Neuronal stem cell (in vitro differentiated cells): Measurements from ENCODE around the gene IL13RA1.

Experiments
- DNase-seq: peaks from one replicate; pipeline ENCODE4 v3.0.0-alpha.2; 2013; ENCODE audit warnings: low spot score
- H2AFZ ChIP-seq: one replicate; pipeline ENCODE4 v1.6.1; 2013; ENCODE audit warnings: mild to moderate bottlenecking, low read length, inconsistent platforms
- H2AK5ac ChIP-seq: 2 replicates; pipeline ENCODE4 v1.6.1; 2013; ENCODE audit warnings: low read depth, mild to moderate bottlenecking, inconsistent platforms, low read length, moderate library complexity, mixed read lengths
- H2BK120ac ChIP-seq: 2 replicates; pipeline ENCODE4 v1.6.1; 2013; ENCODE audit warnings: low read depth, mild to moderate bottlenecking, inconsistent platforms, low read length, moderate library complexity, mixed read lengths
- H2BK12ac ChIP-seq: one replicate; pipeline ENCODE4 v1.6.1; 2013; ENCODE audit warnings: low read length, inconsistent platforms
- H2BK15ac ChIP-seq: 2 replicates; pipeline ENCODE4 v1.6.1; 2013; ENCODE audit warnings: mild to moderate bottlenecking, low read length, inconsistent platforms, mixed read lengths
- H2BK5ac ChIP-seq: one replicate; pipeline ENCODE4 v1.6.1; 2013; ENCODE audit warnings: inconsistent platforms, mild to moderate bottlenecking, low read length, moderate library complexity
- H3K14ac ChIP-seq: one replicate; pipeline ENCODE4 v1.6.1; 2013; ENCODE audit warnings: low read length, inconsistent platforms
- H3K18ac ChIP-seq: 2 replicates; pipeline ENCODE4 v1.6.1; 2013; ENCODE audit warnings: low read length, inconsistent platforms
- H3K23ac ChIP-seq: 2 replicates; pipeline ENCODE4 v1.6.1; 2013; ENCODE audit warnings: low read depth, mild to moderate bottlenecking, mixed read lengths, low read length, inconsistent platforms; ENCODE audit not compliant: poor library complexity
- H3K27ac ChIP-seq: replicated peaks from 3 replicates; pipeline ENCODE4 v1.5.1; 2013; ENCODE audit warnings: low read length, inconsistent platforms
- H3K27me3 ChIP-seq, 3 experiments: 2 replicates each; pipeline ENCODE4 v1.6.1; 2013; ENCODE audit warnings: low read length in 3 of 3, mild to moderate bottlenecking in 2 of 3, inconsistent platforms in 1 of 3, low read depth in 1 of 3, mixed read lengths in 1 of 3, moderate library complexity in 1 of 3; ENCODE audit not compliant: control insufficient read depth in 3 of 3, insufficient read depth in 3 of 3
- H3K36me3 ChIP-seq, 2 donors: replicated peaks in 1 of 2; 2 replicates each; pipeline ENCODE4 v1.6.1; 2013; ENCODE audit warnings: low read length in 2 of 2; ENCODE audit not compliant: control insufficient read depth in 2 of 2, insufficient read depth in 2 of 2
- H3K4ac ChIP-seq: 2 replicates; pipeline ENCODE4 v1.6.1; 2013; ENCODE audit warnings: inconsistent platforms, mild to moderate bottlenecking, low read length, moderate library complexity
- H3K4me1 ChIP-seq, 2 donors: 1 replicate in 1 of 2; 2 replicates in 1 of 2; pipeline ENCODE4 v1.6.1; 2013; ENCODE audit warnings: low read length in 2 of 2, low read depth in 1 of 2; ENCODE audit not compliant: control insufficient read depth in 2 of 2, insufficient read depth in 1 of 2
- H3K4me2 ChIP-seq: one replicate; pipeline ENCODE4 v1.6.1; 2013; ENCODE audit warnings: mild to moderate bottlenecking, low read length, inconsistent platforms; ENCODE audit not compliant: insufficient read depth, poor library complexity, severe bottlenecking
- H3K4me3 ChIP-seq, 2 donors: 2 replicates each; pipeline ENCODE4 v1.5.1; 2013; ENCODE audit warnings: low read length in 2 of 2, mild to moderate bottlenecking in 2 of 2, inconsistent platforms in 1 of 2, moderate library complexity in 1 of 2
- H3K79me1 ChIP-seq: one replicate; pipeline ENCODE4 v1.6.1; 2013; ENCODE audit warnings: low read depth, mild to moderate bottlenecking, inconsistent platforms, low read length, moderate library complexity
- H3K9ac ChIP-seq: one replicate; pipeline ENCODE4 v1.6.1; 2013; ENCODE audit warnings: mild to moderate bottlenecking, low read depth, low read length, inconsistent platforms; ENCODE audit not compliant: poor library complexity
- H3K9me3 ChIP-seq, 2 donors: replicated peaks in 1 of 2; 2 replicates each; pipeline versions ENCODE3 to v1.6.1; 2013; ENCODE audit warnings: low read length in 2 of 2, mild to moderate bottlenecking in 2 of 2, inconsistent platforms in 1 of 2, low read depth in 1 of 2, mixed read lengths in 1 of 2, moderate library complexity in 1 of 2; ENCODE audit not compliant: control insufficient read depth in 2 of 2, insufficient read depth in 1 of 2
- H4K8ac ChIP-seq: one replicate; pipeline ENCODE4 v1.6.1; 2013; ENCODE audit warnings: low read depth, mild to moderate bottlenecking, inconsistent platforms, low read length, moderate library complexity
- H4K91ac ChIP-seq: one replicate; pipeline ENCODE4 v1.6.1; 2013; ENCODE audit warnings: low read length, low read depth, mild to moderate bottlenecking, inconsistent platforms; ENCODE audit not compliant: poor library complexity
- WGBS, 2 donors: extraction: QIAGEN DNeasy Blood & Tissue Kit; methylation state at CpG; one replicate each; pipeline ENCODE4 v1.1.7; 2013; ENCODE audit warnings: missing lambda C conversion rate in 2 of 2, mixed read lengths in 1 of 2; ENCODE audit not compliant: insufficient read length in 2 of 2, insufficient replicate concordance in 1 of 2; ENCODE audit errors: extremely low coverage in 2 of 2; 5-methylcytosine and 5-hydroxymethylcytosine counted together

The IL13RA1 gene

DNA sequence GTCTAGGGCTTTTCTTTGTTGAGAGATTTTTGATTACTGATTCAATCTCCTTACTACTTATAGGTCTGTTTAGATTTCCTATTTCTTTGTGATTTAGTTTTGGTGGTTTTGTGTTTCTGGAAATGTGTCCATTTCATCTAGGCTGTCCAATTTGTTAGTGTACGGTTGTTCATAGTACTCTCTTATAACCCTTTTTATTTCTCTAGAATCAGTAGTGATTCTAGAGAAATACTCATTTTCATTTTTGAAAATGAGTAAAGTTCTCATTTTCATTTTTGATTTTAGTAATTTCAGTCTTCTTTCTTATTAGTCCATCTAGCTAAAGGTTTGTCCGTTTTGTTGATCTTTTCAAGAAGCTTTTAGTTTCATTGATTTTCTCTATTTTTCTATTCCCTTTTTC, 7.5 kb downstream of the IL13RA1 start:
- H3K4me1 ChIP-seq = no peaks in the 10 kb centered on the region
- H3K27me3 ChIP-seq = no peaks in the 10 kb centered on the region
- H3K79me1 ChIP-seq = no peaks in the 10 kb centered on the region
- H4K8ac ChIP-seq = no peak overlapping the region
- no peak overlapping the region for H3K18ac ChIP-seq
- H3K27ac ChIP-seq = no peak overlapping the region
- H2BK12ac ChIP-seq = no peak overlapping the region
- H3K4me3 ChIP-seq = no peak overlapping the region
- H3K9me3 ChIP-seq = no peaks in the 10 kb centered on the region
- no peak overlapping the region for H2BK15ac ChIP-seq
- H3K9ac ChIP-seq = no peak overlapping the region
- H3K4ac ChIP-seq = no peak overlapping the region
- no peak for DNase-seq
- H2AFZ ChIP-seq = no peak overlapping the region
- no CpG with 5 or more reads among the region's 2 CpGs for WGBS, 2 donors
- H3K4me2 ChIP-seq = no peak overlapping the region
- no peak overlapping the region for H4K91ac ChIP-seq
- no peak overlapping the region for H3K14ac ChIP-seq
- H3K36me3 ChIP-seq = no peaks in the 10 kb centered on the region
- no peak overlapping the region for H3K23ac ChIP-seq
- H2BK5ac ChIP-seq = no peak overlapping the region
- H2BK120ac ChIP-seq = no peak overlapping the region
- H2AK5ac ChIP-seq = no peak overlapping the region

GRCh38 chrX:118736394-118737010, 9.1 kb downstream of the IL13RA1 start:
- WGBS, 2 donors = no CpG with 5 or more reads among the region's 7 CpGs

GRCh38 chrX:118739577-118739976, 12.2 kb downstream of the IL13RA1 start:
- Histone ChIP-seq H2AFZ (no peak overlapping the region), H3K4me3 (no peak overlapping the region), H3K27me3 (no peaks in the 10 kb centered on the region), H3K9me3 (no peaks in the 10 kb centered on the region), H3K18ac (no peak overlapping the region), H2BK120ac (no peak overlapping the region), H2BK12ac (no peak overlapping the region), H4K91ac (no peak overlapping the region), H3K27ac (no peak overlapping the region), H3K14ac (no peak overlapping the region), H2BK5ac (no peak overlapping the region), H3K4me1 (no peaks in the 10 kb centered on the region), H3K4me2 (no peak overlapping the region), H3K9ac (no peak overlapping the region), H3K4ac (no peak overlapping the region), H4K8ac (no peak overlapping the region), H3K79me1 (no peaks in the 10 kb centered on the region), H2BK15ac (no peak overlapping the region), H3K36me3 (peaks cover 0 to 2% of the 10 kb centered on the region in 2 donors), H2AK5ac (no peak overlapping the region), H3K23ac (no peak overlapping the region)
- DNase-seq = no peak

More at GRCh38 chrX:118736394-118737010, 9.1 kb downstream of the IL13RA1 start:
- Histone ChIP-seq H3K36me3 (no peaks in the 10 kb centered on the region), H3K14ac (no peak overlapping the region), H2AFZ (no peak overlapping the region), H4K91ac (no peak overlapping the region), H2BK5ac (no peak overlapping the region), H3K9me3 (no peaks in the 10 kb centered on the region), H2BK15ac (no peak overlapping the region), H3K4me3 (no peak overlapping the region), H3K79me1 (no peaks in the 10 kb centered on the region), H2BK12ac (no peak overlapping the region), H3K27me3 (no peaks in the 10 kb centered on the region), H3K4me1 (no peaks in the 10 kb centered on the region), H3K23ac (no peak overlapping the region), H3K18ac (no peak overlapping the region), H2BK120ac (no peak overlapping the region), H4K8ac (no peak overlapping the region), H3K4me2 (no peak overlapping the region), H2AK5ac (no peak overlapping the region), H3K27ac (no peak overlapping the region), H3K4ac (no peak overlapping the region), H3K9ac (no peak overlapping the region)
- no peak for DNase-seq

DNA sequence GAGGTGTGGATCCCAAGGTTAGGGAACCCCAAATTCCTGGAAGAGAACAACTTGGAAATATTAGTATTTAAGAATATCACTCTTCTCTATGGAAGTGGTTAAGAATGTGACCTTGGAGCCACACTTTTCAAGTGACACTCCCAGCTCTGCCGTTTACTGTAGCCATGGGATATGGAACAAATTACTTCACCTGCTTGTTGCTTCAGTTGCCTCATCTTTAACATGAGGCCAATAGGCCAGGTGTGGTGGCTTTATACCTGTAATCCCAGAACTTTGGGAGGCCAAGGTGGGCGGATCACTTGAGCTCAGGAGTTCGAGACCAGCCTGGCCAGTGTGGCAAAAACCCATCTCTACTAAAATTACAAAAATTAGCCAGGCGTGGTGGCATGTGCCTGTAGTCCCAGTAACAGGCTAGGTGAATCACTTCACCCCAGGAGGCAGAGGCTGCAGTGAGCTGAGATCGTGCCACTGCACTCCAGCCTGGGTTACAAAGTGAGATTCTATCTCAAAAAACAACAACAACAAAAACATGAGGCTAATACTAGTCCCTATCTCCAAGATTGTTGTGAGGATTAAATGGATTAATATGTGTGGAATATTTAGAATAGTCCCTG, 13.0 kb downstream of the IL13RA1 start:
- Histone ChIP-seq H2BK15ac (no peak overlapping the region), H3K9ac (no peak overlapping the region), H2BK5ac (no peak overlapping the region), H2AK5ac (no peak overlapping the region), H4K91ac (no peak overlapping the region), H3K9me3 (no peaks in the 10 kb centered on the region), H3K4me2 (no peak overlapping the region), H3K79me1 (no peaks in the 10 kb centered on the region), H3K14ac (no peak overlapping the region), H3K4ac (no peak overlapping the region), H2AFZ (no peak overlapping the region), H3K23ac (no peak overlapping the region), H3K18ac (no peak overlapping the region), H3K4me3 (no peak overlapping the region), H3K27me3 (no peaks in the 10 kb centered on the region), H4K8ac (no peak overlapping the region), H2BK120ac (no peak overlapping the region), H3K36me3 (peaks cover 0 to 2% of the 10 kb centered on the region in 2 donors), H3K4me1 (no peaks in the 10 kb centered on the region), H2BK12ac (no peak overlapping the region), H3K27ac (no peak overlapping the region)
- no peak for DNase-seq
- no CpG with 5 or more reads among the region's 5 CpGs for WGBS, 2 donors
